ENCODE measurements around the gene FLT1. TPM values are rescaled to one million over a fixed set of nuclear protein-coding genes. Genes with fewer than 3 reads are reported as not detected.

FLT1 gene
- polyA plus RNA-seq, 10 donors, result 12.6 to 21.4 (median 16.7) TPM

GRCh38 chr13:28347456-28348371 is 147.2 kb downstream of the FLT1 start:
- no peak for DNase-seq

GRCh38 chr13:28346154-28346553 is 148.8 kb downstream of the FLT1 start:
- no peak for DNase-seq

- DNase-seq, result no peak
These were observed 150.8 kb downstream of the FLT1 start for GRCh38 chr13:28344163-28344562.

- no peak for DNase-seq
These were observed 152.7 kb downstream of the FLT1 start for GRCh38 chr13:28342251-28342650.

- DNase-seq, result peak in 1 of 3 donors; percentile 78
These were observed 154.6 kb downstream of the FLT1 start for GRCh38 chr13:28340272-28340793.

- no peak for DNase-seq
These were observed 155.5 kb downstream of the FLT1 start for GRCh38 chr13:28339419-28339818.

- no peak for DNase-seq
These were observed 156.2 kb downstream of the FLT1 start for GRCh38 chr13:28338742-28339141.

- DNase-seq, result peak in 2 of 3 donors; percentile 54 to 76
These were observed 156.8 kb downstream of the FLT1 start for GRCh38 chr13:28338006-28338574.

- DNase-seq, result peak in 1 of 3 donors; percentile 82
These were observed 157.5 kb downstream of the FLT1 start for GRCh38 chr13:28337166-28338005.

GRCh38 chr13:28336193-28336657 is 158.7 kb downstream of the FLT1 start:
- no peak for DNase-seq

GRCh38 chr13:28333204-28333881 is 161.6 kb downstream of the FLT1 start:
- DNase-seq, result peak in 1 of 3 donors; percentile 66

- DNase-seq, result no peak
These were observed 165.4 kb downstream of the FLT1 start for GRCh38 chr13:28329395-28330158.

- no peak for DNase-seq
These were observed 166.7 kb downstream of the FLT1 start for GRCh38 chr13:28328271-28328607.

GRCh38 chr13:28327373-28328270 is 167.3 kb downstream of the FLT1 start:
- no peak for DNase-seq

GRCh38 chr13:28326056-28326455 is 168.9 kb downstream of the FLT1 start:
- no peak for DNase-seq

- no peak for DNase-seq
These were observed 169.9 kb downstream of the FLT1 start for GRCh38 chr13:28325022-28325421.

- peak in 1 of 3 donors; percentile 69 for DNase-seq
These were observed 170.6 kb downstream of the FLT1 start for GRCh38 chr13:28324181-28324789.

GRCh38 chr13:28322256-28322905 is 172.5 kb downstream of the FLT1 start:
- peak in 1 of 3 donors; percentile 46 for DNase-seq
